Neuronal stem cell (in vitro differentiated cells): ENCODE data around the gene UIMC1.

Experiments used
- DNase-seq: peaks from one replicate; pipeline ENCODE4 v3.0.0-alpha.2; 2013; ENCODE audit warnings: low spot score
- H2AFZ ChIP-seq: one replicate; pipeline ENCODE4 v1.6.1; 2013; ENCODE audit warnings: mild to moderate bottlenecking, low read length, inconsistent platforms
- H2AK5ac ChIP-seq: 2 replicates; pipeline ENCODE4 v1.6.1; 2013; ENCODE audit warnings: low read depth, mild to moderate bottlenecking, inconsistent platforms, low read length, moderate library complexity, mixed read lengths
- H2BK120ac ChIP-seq: 2 replicates; pipeline ENCODE4 v1.6.1; 2013; ENCODE audit warnings: low read depth, mild to moderate bottlenecking, inconsistent platforms, low read length, moderate library complexity, mixed read lengths
- H2BK12ac ChIP-seq: one replicate; pipeline ENCODE4 v1.6.1; 2013; ENCODE audit warnings: low read length, inconsistent platforms
- H2BK15ac ChIP-seq: 2 replicates; pipeline ENCODE4 v1.6.1; 2013; ENCODE audit warnings: mild to moderate bottlenecking, low read length, inconsistent platforms, mixed read lengths
- H2BK5ac ChIP-seq: one replicate; pipeline ENCODE4 v1.6.1; 2013; ENCODE audit warnings: inconsistent platforms, mild to moderate bottlenecking, low read length, moderate library complexity
- H3K14ac ChIP-seq: one replicate; pipeline ENCODE4 v1.6.1; 2013; ENCODE audit warnings: low read length, inconsistent platforms
- H3K18ac ChIP-seq: 2 replicates; pipeline ENCODE4 v1.6.1; 2013; ENCODE audit warnings: low read length, inconsistent platforms
- H3K23ac ChIP-seq: 2 replicates; pipeline ENCODE4 v1.6.1; 2013; ENCODE audit warnings: low read depth, mild to moderate bottlenecking, mixed read lengths, low read length, inconsistent platforms; ENCODE audit not compliant: poor library complexity
- H3K27ac ChIP-seq: replicated peaks from 3 replicates; pipeline ENCODE4 v1.5.1; 2013; ENCODE audit warnings: low read length, inconsistent platforms
- H3K27me3 ChIP-seq, 3 experiments: 2 replicates each; pipeline ENCODE4 v1.6.1; 2013; ENCODE audit warnings: low read length in 3 of 3, mild to moderate bottlenecking in 2 of 3, inconsistent platforms in 1 of 3, low read depth in 1 of 3, mixed read lengths in 1 of 3, moderate library complexity in 1 of 3; ENCODE audit not compliant: control insufficient read depth in 3 of 3, insufficient read depth in 3 of 3
- H3K36me3 ChIP-seq, 2 donors: replicated peaks in 1 of 2; 2 replicates each; pipeline ENCODE4 v1.6.1; 2013; ENCODE audit warnings: low read length in 2 of 2; ENCODE audit not compliant: control insufficient read depth in 2 of 2, insufficient read depth in 2 of 2
- H3K4ac ChIP-seq: 2 replicates; pipeline ENCODE4 v1.6.1; 2013; ENCODE audit warnings: inconsistent platforms, mild to moderate bottlenecking, low read length, moderate library complexity
- H3K4me1 ChIP-seq, 2 donors: 1 replicate in 1 of 2; 2 replicates in 1 of 2; pipeline ENCODE4 v1.6.1; 2013; ENCODE audit warnings: low read length in 2 of 2, low read depth in 1 of 2; ENCODE audit not compliant: control insufficient read depth in 2 of 2, insufficient read depth in 1 of 2
- H3K4me2 ChIP-seq: one replicate; pipeline ENCODE4 v1.6.1; 2013; ENCODE audit warnings: mild to moderate bottlenecking, low read length, inconsistent platforms; ENCODE audit not compliant: insufficient read depth, poor library complexity, severe bottlenecking
- H3K4me3 ChIP-seq, 2 donors: 2 replicates each; pipeline ENCODE4 v1.5.1; 2013; ENCODE audit warnings: low read length in 2 of 2, mild to moderate bottlenecking in 2 of 2, inconsistent platforms in 1 of 2, moderate library complexity in 1 of 2
- H3K79me1 ChIP-seq: one replicate; pipeline ENCODE4 v1.6.1; 2013; ENCODE audit warnings: low read depth, mild to moderate bottlenecking, inconsistent platforms, low read length, moderate library complexity
- H3K9ac ChIP-seq: one replicate; pipeline ENCODE4 v1.6.1; 2013; ENCODE audit warnings: mild to moderate bottlenecking, low read depth, low read length, inconsistent platforms; ENCODE audit not compliant: poor library complexity
- H3K9me3 ChIP-seq, 2 donors: replicated peaks in 1 of 2; 2 replicates each; pipeline versions ENCODE3 to v1.6.1; 2013; ENCODE audit warnings: low read length in 2 of 2, mild to moderate bottlenecking in 2 of 2, inconsistent platforms in 1 of 2, low read depth in 1 of 2, mixed read lengths in 1 of 2, moderate library complexity in 1 of 2; ENCODE audit not compliant: control insufficient read depth in 2 of 2, insufficient read depth in 1 of 2
- H4K8ac ChIP-seq: one replicate; pipeline ENCODE4 v1.6.1; 2013; ENCODE audit warnings: low read depth, mild to moderate bottlenecking, inconsistent platforms, low read length, moderate library complexity
- H4K91ac ChIP-seq: one replicate; pipeline ENCODE4 v1.6.1; 2013; ENCODE audit warnings: low read length, low read depth, mild to moderate bottlenecking, inconsistent platforms; ENCODE audit not compliant: poor library complexity
- WGBS, 2 donors: extraction: QIAGEN DNeasy Blood & Tissue Kit; methylation state at CpG; one replicate each; pipeline ENCODE4 v1.1.7; 2013; ENCODE audit warnings: missing lambda C conversion rate in 2 of 2, mixed read lengths in 1 of 2; ENCODE audit not compliant: insufficient read length in 2 of 2, insufficient replicate concordance in 1 of 2; ENCODE audit errors: extremely low coverage in 2 of 2; 5-methylcytosine and 5-hydroxymethylcytosine counted together

The UIMC1 gene

GRCh38 chr5:176979669-176980068 is 26.9 kb downstream of the UIMC1 start:
- no peaks in the 10 kb centered on the region for H3K4me1 ChIP-seq
- H2AK5ac ChIP-seq = no peak overlapping the region
- H2AFZ ChIP-seq = no peak overlapping the region
- H3K18ac ChIP-seq = no peak overlapping the region
- no peak overlapping the region for H2BK5ac ChIP-seq
- H3K27ac ChIP-seq = no peak overlapping the region
- no peaks in the 10 kb centered on the region for H3K27me3 ChIP-seq
- no peak overlapping the region for H2BK12ac ChIP-seq
- H3K4ac ChIP-seq = no peak overlapping the region
- H4K91ac ChIP-seq = no peak overlapping the region
- no peak overlapping the region for H4K8ac ChIP-seq
- no peak overlapping the region for H3K4me2 ChIP-seq
- no peak overlapping the region for H3K4me3 ChIP-seq
- H3K23ac ChIP-seq = no peak overlapping the region
- DNase-seq = no peak
- H2BK15ac ChIP-seq = no peak overlapping the region
- H3K9ac ChIP-seq = no peak overlapping the region
- H3K9me3 ChIP-seq = peaks cover 2 to 11% of the 10 kb centered on the region in 2 donors
- H3K79me1 ChIP-seq = peaks cover 6% of the 10 kb centered on the region
- H3K36me3 ChIP-seq = peaks cover 14 to 64% of the 10 kb centered on the region in 2 donors
- no CpG with 5 or more reads among the region's 3 CpGs for WGBS, 2 donors
- H3K14ac ChIP-seq = no peak overlapping the region
- no peak overlapping the region for H2BK120ac ChIP-seq

- Histone ChIP-seq H3K18ac (no peak overlapping the region), H2AFZ (no peak overlapping the region), H3K9me3 (no peaks in the 10 kb centered on the region), H3K27me3 (no peaks in the 10 kb centered on the region), H3K27ac (no peak overlapping the region), H4K8ac (no peak overlapping the region), H3K4me1 (no peaks in the 10 kb centered on the region), H2BK15ac (no peak overlapping the region), H2BK12ac (no peak overlapping the region), H3K9ac (no peak overlapping the region), H2BK5ac (no peak overlapping the region), H3K4me2 (no peak overlapping the region), H3K36me3 (peaks cover 11 to 66% of the 10 kb centered on the region in 2 donors), H2BK120ac (no peak overlapping the region), H2AK5ac (no peak overlapping the region), H3K23ac (no peak overlapping the region), H3K4me3 (no peak overlapping the region), H4K91ac (no peak overlapping the region), H3K79me1 (no peaks in the 10 kb centered on the region), H3K4ac (no peak overlapping the region), H3K14ac (no peak overlapping the region)
- no peak for DNase-seq
- no CpG with 5 or more reads among the region's 1 CpG for WGBS, 2 donors
Observed at GRCh38 chr5:176965633-176966032, 40.9 kb downstream of the UIMC1 start.

GRCh38 chr5:176959051-176959450 is 47.5 kb downstream of the UIMC1 start:
- H3K4me3 ChIP-seq = no peak overlapping the region

GRCh38 chr5:176956756-176957155 is 49.8 kb downstream of the UIMC1 start:
- H2AK5ac ChIP-seq = no peak overlapping the region
- H4K8ac ChIP-seq = no peak overlapping the region
- H3K18ac ChIP-seq = no peak overlapping the region
- H2BK5ac ChIP-seq = no peak overlapping the region
- H3K4me3 ChIP-seq = no peak overlapping the region
- H3K4ac ChIP-seq = no peak overlapping the region
- H3K4me2 ChIP-seq = no peak overlapping the region
- H3K9ac ChIP-seq = no peak overlapping the region
- no CpG with 5 or more reads among the region's 1 CpG for WGBS, 2 donors
- no peaks in the 10 kb centered on the region for H3K9me3 ChIP-seq
- H3K79me1 ChIP-seq = no peaks in the 10 kb centered on the region
- no peak overlapping the region for H3K27ac ChIP-seq
- H3K27me3 ChIP-seq = no peaks in the 10 kb centered on the region
- no peak overlapping the region for H2BK15ac ChIP-seq
- H2BK120ac ChIP-seq = no peak overlapping the region
- no peak overlapping the region for H2BK12ac ChIP-seq
- DNase-seq = no peak
- H3K4me1 ChIP-seq = no peaks in the 10 kb centered on the region
- H3K23ac ChIP-seq = no peak overlapping the region
- H3K14ac ChIP-seq = no peak overlapping the region
- no peak overlapping the region for H2AFZ ChIP-seq
- H3K36me3 ChIP-seq = peaks cover 4 to 70% of the 10 kb centered on the region in 2 donors
- H4K91ac ChIP-seq = no peak overlapping the region

More at GRCh38 chr5:176959051-176959450, 47.5 kb downstream of the UIMC1 start:
- no CpG with 5 or more reads among the region's 3 CpGs for WGBS, 2 donors
- H3K27ac ChIP-seq = no peak overlapping the region
- H3K18ac ChIP-seq = no peak overlapping the region
- no peak overlapping the region for H2BK120ac ChIP-seq
- no peaks in the 10 kb centered on the region for H3K9me3 ChIP-seq
- H3K4me2 ChIP-seq = no peak overlapping the region
- peak; percentile 29 for DNase-seq
- H3K79me1 ChIP-seq = no peaks in the 10 kb centered on the region
- H2BK12ac ChIP-seq = no peak overlapping the region
- no peak overlapping the region for H2BK15ac ChIP-seq
- no peak overlapping the region for H2AK5ac ChIP-seq
- no peaks in the 10 kb centered on the region for H3K27me3 ChIP-seq
- no peak overlapping the region for H3K4ac ChIP-seq
- H4K91ac ChIP-seq = no peak overlapping the region
- H3K4me1 ChIP-seq = no peaks in the 10 kb centered on the region
- H2BK5ac ChIP-seq = no peak overlapping the region
- no peak overlapping the region for H2AFZ ChIP-seq
- H4K8ac ChIP-seq = no peak overlapping the region
- no peak overlapping the region for H3K23ac ChIP-seq
- no peak overlapping the region for H3K9ac ChIP-seq
- peaks cover 4 to 51% of the 10 kb centered on the region in 2 donors for H3K36me3 ChIP-seq
- no peak overlapping the region for H3K14ac ChIP-seq
